Astrocyte (in vitro differentiated cells and primary cell): ENCODE measurements around the gene MAFB. TPM values are rescaled to one million over a fixed set of nuclear protein-coding genes. Genes with fewer than 3 reads are reported as not detected.

Experiments used
- DNase-seq: peaks from one replicate; pipeline ENCODE4 v3.0.0-alpha.2; 2010; ENCODE audit warnings: low read depth
- FAIRE-seq: peaks from 2 replicates; lab custom pipeline; 2011; peaks lifted over from hg19 to GRCh38; lab: Jason Lieb, UNC
- H2AFZ ChIP-seq: 2 replicates; pipeline ENCODE4 v1.6.0; 2012; ENCODE audit warnings: low read depth, low read length, inconsistent platforms
- H3K27ac ChIP-seq: 2 replicates; pipeline ENCODE4 v1.5.1; 2011; ENCODE audit warnings: low read depth, low read length, inconsistent platforms
- H3K27me3 ChIP-seq: 2 replicates; pipeline ENCODE4 v1.6.0; 2011; ENCODE audit warnings: low read length, inconsistent platforms; ENCODE audit not compliant: insufficient read depth
- H3K36me3 ChIP-seq: 2 replicates; pipeline ENCODE4 v1.5.1; 2011; ENCODE audit warnings: low read length, inconsistent platforms; ENCODE audit not compliant: insufficient read depth
- H3K4me1 ChIP-seq: 2 replicates; pipeline ENCODE4 v1.5.1; 2011; ENCODE audit warnings: low read length, inconsistent platforms; ENCODE audit not compliant: insufficient read depth
- H3K4me2 ChIP-seq: 2 replicates; pipeline ENCODE4 v1.6.0; 2012; ENCODE audit warnings: low read length, inconsistent platforms
- H3K4me3 ChIP-seq: 2 replicates; pipeline ENCODE4 v1.5.1; 2011; ENCODE audit warnings: low read depth, mild to moderate bottlenecking, low read length, inconsistent platforms; ENCODE audit not compliant: insufficient read depth
- H3K79me2 ChIP-seq: 2 replicates; pipeline ENCODE4 v1.6.0; 2012; ENCODE audit warnings: mild to moderate bottlenecking, low read length, inconsistent platforms; ENCODE audit not compliant: insufficient read depth
- H3K9ac ChIP-seq: 2 replicates; pipeline ENCODE4 v1.6.0; 2012; ENCODE audit warnings: mild to moderate bottlenecking, low read length, inconsistent platforms
- H3K9me3 ChIP-seq: 2 replicates; pipeline ENCODE4 v1.5.1; 2012; ENCODE audit warnings: low read depth, mild to moderate bottlenecking, low read length, inconsistent platforms; ENCODE audit not compliant: insufficient read depth
- H4K20me1 ChIP-seq: 2 replicates; pipeline ENCODE4 v1.6.0; 2012; ENCODE audit warnings: low read length, inconsistent platforms; ENCODE audit not compliant: insufficient read depth
- H3K27ac Mint-ChIP-seq: one replicate; pipeline ENCODE4 v1.8.0; 2021; ENCODE audit warnings: mild to moderate bottlenecking, mixed read lengths; ENCODE audit not compliant: unreplicated experiment
- H3K27me3 Mint-ChIP-seq: one replicate; pipeline ENCODE4 v1.8.0; 2021; ENCODE audit warnings: low read depth, mixed read lengths; ENCODE audit not compliant: unreplicated experiment
- H3K36me3 Mint-ChIP-seq: one replicate; pipeline ENCODE4 v1.8.0; 2021; ENCODE audit warnings: low read depth, mixed read lengths; ENCODE audit not compliant: unreplicated experiment
- H3K4me1 Mint-ChIP-seq: one replicate; pipeline ENCODE4 v1.8.0; 2021; ENCODE audit warnings: low read depth, mixed read lengths; ENCODE audit not compliant: unreplicated experiment
- H3K4me3 Mint-ChIP-seq: one replicate; pipeline ENCODE4 v1.8.0; 2021; ENCODE audit warnings: mild to moderate bottlenecking, moderate library complexity, mixed read lengths; ENCODE audit not compliant: unreplicated experiment
- H3K9me3 Mint-ChIP-seq: one replicate; pipeline ENCODE4 v1.8.0; 2021; ENCODE audit warnings: mild to moderate bottlenecking, mixed read lengths; ENCODE audit not compliant: unreplicated experiment
- CTCF ChIP-seq: IDR thresholded peaks from 2 replicates; pipeline ENCODE4 v1.5.1; 2011; ENCODE audit warnings: low read depth, mild to moderate bottlenecking, inconsistent platforms, low read length, moderate library complexity; ENCODE audit not compliant: insufficient read depth
- EZH2 ChIP-seq: IDR thresholded peaks from 2 replicates; pipeline ENCODE4 v1.6.1; 2012; ENCODE audit warnings: mild to moderate bottlenecking, low read length, inconsistent platforms; ENCODE audit not compliant: insufficient read depth
- total RNA-seq: library from RNA; stranded (reverse); gene quantifications from 2 replicates; pipeline ENCODE4 v1.2.1, GENCODE V29; 2021

MAFB gene
- total RNA-seq, 1 donor from 2014 or later = 2.9 TPM

- Histone ChIP-seq H3K4me2 (no peak overlapping the region), H3K79me2 (no peaks in the 10 kb centered on the region), H3K9ac (no peak overlapping the region), H4K20me1 (no peaks in the 10 kb centered on the region), H3K4me1 (no peaks in the 10 kb centered on the region), H2AFZ (no peak overlapping the region), H3K36me3 (no peaks in the 10 kb centered on the region), H3K9me3 (no peaks in the 10 kb centered on the region), H3K4me3 (no peak overlapping the region), H3K27ac (no peak overlapping the region), H3K27me3 (peaks cover 23% of the 10 kb centered on the region)
- DNase-seq = no peak
- H3K4me3 Mint-ChIP-seq = no peak overlapping the region
- no peak for FAIRE-seq
- no peaks in the 10 kb centered on the region for H3K9me3 Mint-ChIP-seq
- peaks cover 50% of the 10 kb centered on the region for H3K27me3 Mint-ChIP-seq
- TF ChIP-seq CTCF (no peak), EZH2 (no peak)
- H3K27ac Mint-ChIP-seq = no peak overlapping the region
- no peaks in the 10 kb centered on the region for H3K36me3 Mint-ChIP-seq
- H3K4me1 Mint-ChIP-seq = no peaks in the 10 kb centered on the region
These were observed 25.1 kb upstream of the MAFB start for GRCh38 chr20:40714109-40714508.

GRCh38 chr20:40713508-40713907, 24.5 kb upstream of the MAFB start:
- Histone ChIP-seq H3K4me2 (no peak overlapping the region), H3K79me2 (no peaks in the 10 kb centered on the region), H2AFZ (no peak overlapping the region), H3K27ac (no peak overlapping the region), H3K4me3 (no peak overlapping the region), H3K4me1 (no peaks in the 10 kb centered on the region), H4K20me1 (no peaks in the 10 kb centered on the region), H3K9ac (no peak overlapping the region), H3K27me3 (peaks cover 21% of the 10 kb centered on the region), H3K9me3 (no peaks in the 10 kb centered on the region), H3K36me3 (no peaks in the 10 kb centered on the region)
- Mint-ChIP-seq H3K4me3 (no peak overlapping the region), H3K36me3 (no peaks in the 10 kb centered on the region), H3K9me3 (no peaks in the 10 kb centered on the region), H3K27me3 (peaks cover 47% of the 10 kb centered on the region), H3K27ac (no peak overlapping the region), H3K4me1 (no peaks in the 10 kb centered on the region)
- no peak for DNase-seq
- TF ChIP-seq EZH2 = no peak
- no peak for TF ChIP-seq CTCF
- FAIRE-seq = no peak

GRCh38 chr20:40711079-40711478, 22.0 kb upstream of the MAFB start:
- Histone ChIP-seq H3K36me3 (no peaks in the 10 kb centered on the region), H3K27ac (no peak overlapping the region), H3K79me2 (no peaks in the 10 kb centered on the region), H2AFZ (no peak overlapping the region), H3K4me2 (no peak overlapping the region), H3K27me3 (peaks cover 25% of the 10 kb centered on the region), H3K4me1 (no peaks in the 10 kb centered on the region), H4K20me1 (no peaks in the 10 kb centered on the region), H3K9ac (no peak overlapping the region), H3K4me3 (no peak overlapping the region), H3K9me3 (no peaks in the 10 kb centered on the region)
- Mint-ChIP-seq H3K9me3 (no peaks in the 10 kb centered on the region), H3K4me3 (no peak overlapping the region), H3K27ac (no peak overlapping the region), H3K4me1 (peaks cover 3% of the 10 kb centered on the region), H3K36me3 (no peaks in the 10 kb centered on the region), H3K27me3 (peaks cover 42% of the 10 kb centered on the region)
- DNase-seq = no peak
- no peak for TF ChIP-seq EZH2
- no peak for TF ChIP-seq CTCF
- FAIRE-seq = no peak
